SKM-1 (cell line): ENCODE data around the gene MAN2B2.

Source experiments
- DNase-seq: peaks from one replicate; lab custom pipeline; 2025; ENCODE audit not compliant: unreplicated experiment; lab: John Stamatoyannopoulos, UW

Gene MAN2B2

DNA sequence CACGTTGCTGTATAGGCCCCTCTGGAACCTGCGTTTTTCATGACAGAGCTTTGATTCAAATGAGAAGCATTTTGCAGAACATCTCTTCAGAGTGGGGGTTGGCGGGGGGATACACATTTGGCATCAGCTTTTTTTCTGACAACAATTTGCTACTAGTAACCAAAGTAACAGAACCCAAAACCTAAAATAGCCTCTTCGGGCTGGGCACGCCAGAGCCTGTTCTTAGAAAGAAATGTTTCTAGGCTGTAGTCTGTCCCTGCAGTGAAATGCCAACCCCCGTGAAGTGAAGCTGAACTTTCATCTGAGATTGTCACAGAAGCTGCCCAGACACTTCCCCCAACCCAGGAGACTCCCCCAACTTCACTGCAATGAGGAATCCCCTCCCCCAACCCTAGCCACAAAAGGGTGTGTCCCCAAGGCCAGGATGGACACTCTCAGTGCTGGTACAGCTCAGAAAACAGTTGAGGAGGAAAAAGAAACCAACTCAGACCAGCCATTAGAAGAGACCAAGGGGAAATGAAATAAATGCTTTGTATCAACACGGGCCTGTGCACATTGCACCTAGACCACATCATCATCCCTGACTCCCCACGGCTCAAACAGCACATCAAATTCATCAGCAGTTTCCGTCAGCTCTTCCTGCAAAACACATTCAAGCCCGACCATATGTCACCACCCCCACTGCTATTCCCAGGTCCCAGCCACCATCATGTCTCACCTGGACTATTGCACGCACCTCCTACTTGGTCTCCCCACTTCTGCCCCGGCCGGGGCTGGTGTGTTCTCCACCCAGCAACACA is 8.4 kb upstream of the MAN2B2 start:
- DNase-seq, result no peak

DNA sequence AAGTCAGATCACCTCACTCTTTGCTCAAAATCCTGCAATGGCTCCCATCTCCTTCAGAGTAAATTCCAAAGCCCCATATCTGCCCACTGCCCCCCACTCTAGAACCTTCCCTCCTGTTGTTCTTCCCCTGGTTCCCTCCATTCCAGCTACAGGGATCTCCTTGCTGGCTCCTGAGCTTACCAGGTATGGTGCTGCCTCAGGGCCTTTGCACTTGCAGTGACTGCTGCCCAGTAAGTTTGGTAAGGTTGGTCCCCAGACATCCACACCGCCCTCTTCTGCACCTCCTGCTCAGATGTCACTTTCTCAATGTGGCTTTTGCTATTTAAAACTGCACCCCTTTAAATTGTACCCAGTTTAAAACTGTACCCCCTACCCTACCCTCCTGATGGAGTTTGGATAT is 7.8 kb upstream of the MAN2B2 start:
- no peak for DNase-seq

GRCh38 chr4:6568148-6568547 is 6.8 kb upstream of the MAN2B2 start:
- DNase-seq, result no peak

GRCh38 chr4:6568689-6569332 is 6.2 kb upstream of the MAN2B2 start:
- DNase-seq, result no peak

- DNase-seq, result no peak
Observed at GRCh38 chr4:6571608-6572007, 3.4 kb upstream of the MAN2B2 start.

DNA sequence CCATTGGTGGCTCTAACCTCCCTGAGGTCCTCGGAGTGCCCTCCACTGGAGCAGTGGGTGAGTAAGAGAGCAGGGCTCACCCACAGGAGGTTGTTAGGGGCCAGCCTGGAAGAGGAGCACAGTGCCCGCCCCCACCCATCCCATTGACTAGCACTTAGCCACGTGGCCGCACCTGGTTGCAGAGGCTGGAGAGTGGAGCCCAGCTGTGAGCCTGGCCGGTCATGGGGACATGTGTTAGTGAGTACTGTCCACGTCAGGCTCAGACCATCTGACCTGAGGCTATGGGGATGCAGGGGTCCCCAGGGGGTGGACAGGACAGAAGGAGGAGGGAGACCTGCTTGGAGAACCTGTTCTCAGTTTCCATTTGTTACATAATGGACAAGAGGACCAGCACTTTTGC is 1.4 kb upstream of the MAN2B2 start:
- no peak for DNase-seq

- DNase-seq, result no peak
Observed at GRCh38 chr4:6573986-6574746, 823 bp upstream of the MAN2B2 start.

GRCh38 chr4:6575503-6576240 is 683 bp downstream of the MAN2B2 start:
- DNase-seq, result no peak

- no peak for DNase-seq
Observed at GRCh38 chr4:6576512-6576911, 1.5 kb downstream of the MAN2B2 start.

- no peak for DNase-seq
Observed at GRCh38 chr4:6576932-6577331, 1.9 kb downstream of the MAN2B2 start.

- DNase-seq, result no peak
Observed at GRCh38 chr4:6577409-6577808, 2.4 kb downstream of the MAN2B2 start.

DNA sequence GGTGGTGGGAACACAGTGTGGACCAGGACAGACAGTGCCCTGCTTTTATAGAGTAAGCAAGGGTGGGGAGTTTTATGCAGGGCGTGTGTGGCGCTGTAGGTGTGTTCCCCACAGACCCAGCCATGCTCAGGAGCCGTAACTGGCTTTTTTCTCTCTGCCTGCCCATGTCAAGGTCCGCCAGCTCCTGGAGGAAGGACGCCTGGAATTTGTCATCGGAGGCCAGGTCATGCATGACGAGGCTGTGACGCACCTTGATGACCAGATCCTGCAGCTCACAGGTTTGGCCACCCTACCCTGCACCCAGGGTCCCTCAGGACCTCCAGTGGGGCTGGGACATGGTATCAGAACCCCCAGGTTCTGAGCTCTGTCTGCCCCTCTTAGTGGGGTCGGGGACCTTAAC is 3.2 kb downstream of the MAN2B2 start:
- DNase-seq, result no peak

GRCh38 chr4:6580353-6580752 is 5.4 kb downstream of the MAN2B2 start:
- DNase-seq, result no peak

DNA sequence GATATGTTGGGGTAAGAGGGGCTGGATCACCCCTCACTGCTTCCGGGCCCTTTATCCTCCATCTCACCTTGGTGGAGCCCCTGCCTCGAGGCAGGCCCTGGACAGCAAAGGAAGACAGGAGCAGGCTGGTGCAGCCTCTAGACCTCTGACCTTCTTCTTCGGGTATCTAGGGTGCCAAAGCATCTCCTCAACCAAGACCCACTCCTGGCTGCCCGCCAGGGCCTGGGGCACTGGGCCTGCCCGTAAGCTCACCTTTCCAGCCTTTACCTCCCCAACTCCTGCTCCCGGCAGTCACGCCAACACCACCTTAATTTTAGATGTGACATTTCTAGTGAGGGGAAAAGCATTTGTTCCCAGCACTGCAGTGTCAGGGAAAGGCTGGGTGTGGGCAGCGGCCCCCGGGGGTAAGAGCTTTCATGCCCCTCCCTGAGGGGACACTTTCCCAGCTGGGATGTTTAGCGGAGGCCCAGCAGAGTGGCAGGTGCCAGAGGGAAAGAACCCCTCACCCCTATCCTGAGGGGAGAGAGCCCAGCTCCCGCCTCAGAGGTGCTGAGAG is 6.7 kb downstream of the MAN2B2 start:
- DNase-seq, result no peak

GRCh38 chr4:6582889-6583490 is 8.0 kb downstream of the MAN2B2 start:
- no peak for DNase-seq

- DNase-seq, result no peak
Observed at GRCh38 chr4:6584865-6585264, 9.9 kb downstream of the MAN2B2 start.

GRCh38 chr4:6586715-6587325 is 11.8 kb downstream of the MAN2B2 start:
- DNase-seq, result no peak

DNA sequence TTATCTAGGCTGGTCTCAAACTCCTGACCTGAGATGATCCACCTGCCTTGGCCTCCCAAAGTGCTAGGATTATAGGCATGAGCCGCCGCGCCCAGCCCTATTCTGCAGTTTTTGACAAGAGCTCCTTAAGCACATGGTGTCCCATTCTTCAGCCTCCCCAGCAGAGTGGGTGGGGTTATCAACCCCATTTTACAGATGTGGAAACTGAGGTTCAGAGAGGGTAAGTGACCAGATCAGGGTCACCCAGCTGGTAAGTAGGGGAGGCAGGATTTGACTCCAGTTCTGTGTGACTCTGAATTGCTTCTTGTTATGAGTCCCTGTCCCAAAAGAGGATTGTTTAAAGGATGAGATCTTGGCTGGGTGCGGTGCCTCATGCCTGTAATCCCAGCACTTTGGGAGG is 14.5 kb downstream of the MAN2B2 start:
- no peak for DNase-seq

- DNase-seq, result no peak
Observed at GRCh38 chr4:6591313-6591712, 16.3 kb downstream of the MAN2B2 start.

DNA sequence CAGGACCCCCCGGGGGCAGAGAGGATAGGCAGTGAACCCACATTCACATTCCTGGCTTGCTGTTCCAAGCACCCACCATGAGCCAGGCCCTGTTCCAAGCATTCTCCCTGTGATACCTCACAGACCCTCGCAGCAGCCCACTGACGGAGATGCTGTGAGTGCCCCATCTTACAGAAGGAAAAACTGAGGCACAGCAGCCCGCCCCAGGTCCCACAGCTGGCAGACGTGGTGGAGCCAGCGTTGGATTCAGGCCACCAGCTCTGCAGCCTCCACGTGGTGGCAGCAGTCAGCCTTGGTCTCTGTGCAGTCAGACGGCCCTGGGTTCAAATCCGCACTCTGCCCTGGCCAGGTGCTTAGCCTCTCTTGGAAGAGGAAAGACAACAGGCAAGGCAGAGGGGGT is 16.8 kb downstream of the MAN2B2 start:
- no peak for DNase-seq
